Dermis blood vessel endothelial cell (primary cell): ENCODE results near the gene CLCNKA. TPM values are rescaled to one million over a fixed set of nuclear protein-coding genes. Genes with fewer than 3 reads are reported as not detected.
"Not testable (repeated sequence)": the region's sequence is repeated elsewhere in the genome, so short reads cannot be mapped to it uniquely, and the experiment has no call there.

Experiments
- DNase-seq: peaks from one replicate; pipeline ENCODE4 v3.0.0; 2010
- total RNA-seq: library from RNA; depleted of rRNA; stranded (reverse); fragments of >200 nt; gene quantifications from 2 replicates; pipeline ENCODE4 v1.2.3, GENCODE V29; 2014

CLCNKA gene
- total RNA-seq, 1 donor from 2014 or later: not detected

- no peak for DNase-seq
Observed at GRCh38 chr1:16017461-16018303, 4.2 kb upstream of the CLCNKA start, which contains the start of gene HSPB7. Gene HSPB7, minus strand, starts transcription at chr1:16018043. Its CDS starts 80 bp downstream, at chr1:16017963.

- no peak for DNase-seq
Observed at GRCh38 chr1:16018308-16018707, 3.5 kb upstream of the CLCNKA start.

- DNase-seq: no peak
Observed at GRCh38 chr1:16018749-16019643, 2.8 kb upstream of the CLCNKA start.

- DNase-seq: no peak
Observed at GRCh38 chr1:16019644-16020277, 2.1 kb upstream of the CLCNKA start.

GRCh38 chr1:16020325-16020724 is 1.5 kb upstream of the CLCNKA start:
- no peak for DNase-seq

GRCh38 chr1:16020878-16021277 is 958 bp upstream of the CLCNKA start:
- not testable (repeated sequence) for DNase-seq

- no peak for DNase-seq
Observed at GRCh38 chr1:16022393-16022792, 557 bp downstream of the CLCNKA start.

- no peak for DNase-seq
Observed at GRCh38 chr1:16023050-16023653, 1.3 kb downstream of the CLCNKA start.

GRCh38 chr1:16026302-16026701 is 4.5 kb downstream of the CLCNKA start:
- not testable (repeated sequence) for DNase-seq

- DNase-seq: no peak
Observed at GRCh38 chr1:16026723-16027484, 5.1 kb downstream of the CLCNKA start.

- DNase-seq: no peak
Observed at GRCh38 chr1:16028237-16029002, 6.6 kb downstream of the CLCNKA start.

- not testable (repeated sequence) for DNase-seq
Observed at GRCh38 chr1:16029003-16029268, 7.1 kb downstream of the CLCNKA start.

- DNase-seq: no peak
Observed at GRCh38 chr1:16029288-16029687, 7.5 kb downstream of the CLCNKA start.

GRCh38 chr1:16031551-16031950 is 9.7 kb downstream of the CLCNKA start:
- DNase-seq: no peak

- peak; percentile 90 for DNase-seq
Observed at GRCh38 chr1:16032388-16033102, 10.7 kb downstream of the CLCNKA start.

- DNase-seq: not testable (repeated sequence)
Observed at GRCh38 chr1:16033103-16033632, 11.3 kb downstream of the CLCNKA start.

GRCh38 chr1:16036461-16036860 is 14.6 kb downstream of the CLCNKA start:
- not testable (repeated sequence) for DNase-seq

GRCh38 chr1:16038620-16038912 is 16.7 kb downstream of the CLCNKA start:
- no peak for DNase-seq

GRCh38 chr1:16039871-16040270 is 18.0 kb downstream of the CLCNKA start:
- not testable (repeated sequence) for DNase-seq

- no peak for DNase-seq
Observed at GRCh38 chr1:16041200-16041599, 19.4 kb downstream of the CLCNKA start.
